Femur (tissue), 1 donor: ENCODE data around the gene DMRT1.
"Not testable (repeated sequence)": the region's sequence is repeated elsewhere in the genome, so short reads cannot be mapped to it uniquely, and the experiment has no call there.

Experiments used
- DNase-seq: peaks from one replicate; pipeline ENCODE4 v3.0.0-alpha.2; 2017

DMRT1 gene

DNA sequence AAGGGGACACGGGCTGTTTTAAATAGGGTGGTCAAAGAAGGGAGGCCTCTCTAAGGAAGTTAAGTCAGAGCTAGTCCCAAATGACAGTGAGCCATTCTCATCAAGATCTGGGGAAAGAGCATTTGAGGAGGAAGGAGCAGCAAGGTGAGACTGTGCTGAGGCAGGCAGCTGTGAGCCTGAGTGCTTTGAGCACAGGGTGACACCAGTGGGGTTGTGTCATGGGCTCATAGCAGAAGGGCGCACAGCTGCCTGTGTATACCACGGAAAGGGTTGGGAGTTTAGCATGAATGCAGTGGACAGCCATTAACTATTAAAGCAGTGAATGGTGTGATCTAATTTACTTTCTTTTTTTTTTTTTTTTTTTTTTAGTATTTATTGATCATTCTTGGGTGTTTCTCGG lies 19.2 kb downstream of the DMRT1 start:
- no peak for DNase-seq

DNA sequence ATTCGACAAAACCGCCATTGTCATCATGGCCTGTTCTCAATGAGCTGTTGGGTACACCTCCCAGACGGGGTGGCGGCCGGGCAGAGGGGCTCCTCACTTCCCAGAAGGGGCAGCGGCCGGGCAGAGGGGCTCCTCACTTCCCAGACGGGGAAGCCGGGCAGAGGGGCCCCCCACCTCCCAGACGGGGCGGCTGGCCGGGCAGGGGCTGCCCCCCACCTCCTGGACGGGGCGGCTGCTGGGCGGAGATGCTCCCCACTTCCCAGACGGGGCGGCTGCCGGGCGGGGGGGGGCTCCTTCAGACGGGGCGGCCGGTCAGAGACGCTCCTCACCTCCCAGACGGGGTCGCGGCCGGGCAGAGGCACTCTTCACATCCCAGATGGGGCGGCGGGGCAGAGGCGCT lies 20.0 kb downstream of the DMRT1 start:
- not testable (repeated sequence) for DNase-seq

DNA sequence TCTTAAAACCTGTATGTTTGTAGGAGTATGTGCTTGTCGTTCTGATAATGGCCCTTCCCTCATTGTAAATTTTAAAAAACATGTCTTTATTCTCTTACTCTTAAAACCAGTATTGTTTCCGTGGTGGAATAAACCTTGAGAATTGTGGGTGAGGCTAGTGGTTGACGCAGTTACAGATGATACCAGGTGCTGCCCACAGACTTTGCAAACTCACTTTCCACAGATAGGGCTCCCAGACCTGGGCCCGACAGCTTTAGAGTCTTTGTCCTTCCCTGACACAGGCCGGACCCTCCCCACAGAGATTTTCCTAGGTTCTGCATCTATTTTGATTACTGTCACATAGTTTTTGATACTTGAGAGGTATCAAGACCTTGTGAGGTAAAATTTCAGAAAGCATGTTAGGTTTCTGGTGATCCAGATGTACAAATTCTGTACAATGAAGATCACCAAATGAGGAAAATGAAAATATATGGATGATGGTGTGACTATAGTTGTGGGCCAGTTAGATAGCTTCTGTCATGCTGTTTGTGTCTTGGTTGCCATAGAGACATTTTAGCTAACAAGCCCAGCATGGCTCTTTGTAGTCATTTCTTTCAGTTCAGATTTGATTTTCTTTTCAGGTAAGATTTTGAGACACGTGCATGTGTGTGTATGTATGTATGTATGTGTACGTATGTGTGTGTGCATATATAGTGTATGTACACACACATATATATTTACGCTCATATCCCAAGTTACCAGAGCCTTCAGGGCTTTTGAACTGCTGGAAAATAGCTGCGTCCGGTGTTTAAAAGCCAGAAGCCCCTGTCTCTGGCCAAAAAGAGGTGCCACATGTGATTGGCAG lies 33.8 kb downstream of the DMRT1 start:
- DNase-seq = no peak

DNA sequence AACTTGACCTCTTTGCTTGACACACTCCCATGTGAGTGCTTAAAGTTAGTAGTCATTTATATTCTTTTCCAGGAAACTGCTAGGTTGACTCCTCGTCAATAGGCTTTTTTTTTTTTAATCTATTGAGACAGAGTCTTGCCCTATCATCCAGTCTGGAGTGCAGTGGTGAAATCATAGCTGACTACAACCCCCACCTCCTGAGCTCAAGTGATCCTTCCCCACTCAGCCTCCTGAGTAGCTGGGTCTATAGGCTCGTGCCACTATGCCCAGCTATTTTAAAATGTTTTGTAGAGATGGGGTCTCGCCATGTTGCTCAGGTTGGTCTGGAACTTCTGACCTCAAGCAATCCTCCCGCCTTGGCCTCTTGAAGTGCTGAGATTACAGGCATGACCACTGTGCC lies 34.9 kb downstream of the DMRT1 start:
- DNase-seq = no peak

DNA sequence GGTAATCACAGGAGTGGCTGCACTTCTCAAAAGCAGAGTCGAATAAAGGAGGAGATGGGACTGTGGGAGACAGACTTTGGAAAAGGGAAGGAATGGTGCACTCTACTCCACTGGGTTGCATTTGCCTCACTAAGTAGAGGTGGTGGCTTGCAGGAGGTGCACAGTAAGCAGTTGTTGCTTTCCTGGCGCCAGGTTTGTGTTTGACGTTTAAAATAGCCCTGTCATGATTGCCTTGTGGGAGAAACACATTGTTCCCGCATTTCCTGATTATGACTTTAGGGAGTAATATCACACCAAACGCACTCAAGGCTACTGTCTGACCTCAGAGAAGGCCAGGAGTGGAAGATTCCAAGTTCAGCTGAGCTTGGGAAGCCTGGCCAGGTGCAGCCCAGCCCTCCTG lies 36.7 kb downstream of the DMRT1 start:
- DNase-seq = no peak

DNA sequence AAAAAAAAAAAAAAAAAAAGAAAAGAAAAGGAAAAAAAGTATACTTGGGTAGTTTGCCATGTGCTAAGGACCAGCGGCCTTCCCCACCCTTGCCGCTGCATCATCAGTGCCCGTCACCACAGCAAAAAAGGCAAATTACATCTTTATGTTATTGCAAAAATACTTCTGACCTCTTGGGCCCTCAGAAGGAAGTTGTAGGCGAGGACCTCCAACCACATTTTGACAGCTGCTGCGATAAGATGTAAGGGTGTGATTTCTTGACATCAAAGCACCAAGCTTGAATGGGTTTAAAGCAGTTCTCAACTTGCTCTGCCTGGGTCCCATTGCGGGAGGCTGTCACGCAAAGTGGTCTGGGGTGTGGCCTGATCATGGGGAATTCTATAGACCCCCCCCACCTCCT lies 39.2 kb downstream of the DMRT1 start:
- no peak for DNase-seq

DNA sequence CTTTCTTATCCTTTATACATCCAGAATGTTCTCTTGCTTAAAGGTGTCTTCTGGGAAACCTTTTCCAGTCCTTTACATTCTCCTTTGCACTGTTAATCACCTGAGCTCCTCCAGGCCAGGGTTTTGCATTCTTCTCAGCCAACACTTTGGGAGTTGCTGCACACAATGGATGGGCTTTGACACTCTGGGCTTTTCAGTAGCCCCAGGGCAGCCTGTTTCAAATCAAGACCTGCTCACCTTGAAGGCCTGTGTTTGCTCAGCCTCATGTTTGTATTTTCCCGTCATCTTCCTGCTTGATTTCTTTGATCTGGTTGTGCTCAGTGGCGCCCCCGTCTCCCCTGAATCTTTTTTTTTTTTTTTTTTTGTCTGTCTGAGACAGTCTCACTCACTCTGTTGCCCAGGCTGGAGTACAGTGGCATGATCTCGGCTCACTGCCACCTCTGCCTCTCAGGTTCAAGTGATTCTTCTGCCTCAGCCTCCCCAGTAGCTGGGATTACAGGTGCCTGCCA lies 41.0 kb downstream of the DMRT1 start:
- no peak for DNase-seq

DNA sequence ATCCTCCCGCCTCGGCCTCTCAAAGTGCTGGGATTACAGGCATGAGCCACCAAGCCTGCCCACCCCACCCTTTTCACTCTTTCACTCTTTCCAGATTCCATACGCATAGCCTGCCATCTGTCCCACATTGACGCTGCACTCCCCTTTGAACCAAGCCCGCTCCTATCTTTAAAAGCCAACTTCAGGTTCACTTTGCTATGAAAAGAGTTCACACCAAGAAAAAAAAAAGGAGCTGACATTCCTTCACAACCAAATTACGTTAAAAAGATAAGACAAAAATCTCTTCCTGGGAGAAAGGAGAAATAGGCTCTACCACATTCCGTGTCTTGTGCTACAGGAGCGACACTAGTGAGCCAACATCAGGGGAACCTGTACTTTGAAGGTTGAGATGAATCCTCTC lies 41.5 kb downstream of the DMRT1 start:
- no peak for DNase-seq

DNA sequence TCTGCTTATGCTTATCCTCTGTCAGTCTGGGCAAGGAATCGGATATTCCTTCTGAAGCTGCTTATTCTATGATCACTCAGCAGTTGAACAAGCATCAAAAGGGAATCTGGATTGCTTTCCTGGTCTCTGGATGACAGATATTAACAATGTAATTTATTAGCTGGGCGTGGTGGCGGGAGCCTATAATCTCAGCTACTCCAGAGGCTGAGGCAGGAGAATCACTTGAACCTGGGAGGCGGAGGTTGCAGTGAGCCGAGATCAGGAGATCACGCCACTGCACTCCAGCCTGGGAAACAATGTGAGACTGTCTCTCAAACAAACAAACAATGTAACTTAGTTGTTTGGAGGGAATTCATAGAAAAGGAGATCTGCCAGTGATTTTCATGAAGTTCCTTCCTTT lies 45.4 kb downstream of the DMRT1 start:
- DNase-seq = no peak

DNA sequence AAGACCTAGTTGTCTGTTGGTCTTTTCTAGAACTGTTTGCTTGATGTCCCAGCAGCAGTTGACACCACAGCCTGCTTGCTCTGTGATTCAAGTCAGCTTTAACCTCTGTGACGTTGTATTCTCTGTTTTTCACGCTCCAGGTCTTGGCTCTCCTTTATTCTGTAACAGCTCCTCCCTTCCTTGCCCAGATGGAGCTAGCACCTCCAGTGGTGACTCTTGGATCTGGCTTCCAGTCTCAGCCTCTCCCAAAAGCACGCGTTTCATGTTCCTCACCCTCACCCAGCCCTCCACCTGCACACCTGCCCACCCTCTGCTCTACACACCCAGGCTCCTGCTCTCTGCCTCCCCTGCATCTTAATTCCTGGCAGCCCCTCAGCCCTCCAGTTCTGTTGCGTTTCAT lies 50.6 kb downstream of the DMRT1 start:
- DNase-seq = no peak

DNA sequence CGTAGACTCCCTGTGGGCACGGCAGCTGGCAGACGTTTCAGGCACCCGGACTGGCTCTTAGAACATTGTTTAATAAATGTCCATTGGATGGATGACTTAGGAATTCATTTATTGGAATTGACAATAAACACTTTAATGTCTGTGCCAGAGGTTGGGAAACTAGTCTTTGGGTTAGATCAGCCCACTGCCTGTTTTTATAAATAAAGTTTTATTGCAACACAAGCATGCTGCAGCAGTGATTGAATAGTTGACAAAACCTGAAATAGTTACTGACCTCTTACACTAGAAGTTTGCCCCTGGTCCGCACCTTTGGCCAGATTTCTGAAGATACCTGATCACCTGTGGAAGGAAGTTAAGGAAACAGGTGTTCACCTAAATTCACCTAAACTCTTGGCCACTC lies 51.6 kb downstream of the DMRT1 start:
- no peak for DNase-seq

DNA sequence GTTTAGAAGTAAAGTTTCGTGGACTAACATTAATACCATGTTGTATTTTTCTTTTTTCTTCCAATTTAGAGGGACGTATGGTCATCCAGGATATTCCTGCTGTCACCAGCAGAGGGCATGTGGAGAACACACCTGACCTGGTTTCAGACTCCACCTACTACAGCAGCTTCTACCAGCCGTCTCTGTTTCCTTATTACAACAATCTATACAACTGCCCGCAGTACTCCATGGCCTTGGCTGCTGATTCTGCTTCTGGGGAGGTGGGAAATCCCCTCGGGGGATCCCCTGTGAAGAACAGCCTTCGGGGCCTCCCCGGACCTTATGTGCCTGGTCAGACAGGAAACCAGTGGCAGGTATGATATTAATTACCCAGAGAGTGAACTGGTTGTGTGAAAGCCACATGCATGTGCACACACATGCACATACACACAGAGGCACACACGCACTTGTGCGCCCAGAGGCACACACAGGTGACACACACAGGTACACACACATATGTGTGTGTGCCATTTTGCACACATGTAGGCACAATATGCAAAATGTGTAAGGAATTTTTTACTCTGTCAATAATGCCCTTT lies 52.4 kb downstream of the DMRT1 start:
- DNase-seq = peak; percentile 51

DNA sequence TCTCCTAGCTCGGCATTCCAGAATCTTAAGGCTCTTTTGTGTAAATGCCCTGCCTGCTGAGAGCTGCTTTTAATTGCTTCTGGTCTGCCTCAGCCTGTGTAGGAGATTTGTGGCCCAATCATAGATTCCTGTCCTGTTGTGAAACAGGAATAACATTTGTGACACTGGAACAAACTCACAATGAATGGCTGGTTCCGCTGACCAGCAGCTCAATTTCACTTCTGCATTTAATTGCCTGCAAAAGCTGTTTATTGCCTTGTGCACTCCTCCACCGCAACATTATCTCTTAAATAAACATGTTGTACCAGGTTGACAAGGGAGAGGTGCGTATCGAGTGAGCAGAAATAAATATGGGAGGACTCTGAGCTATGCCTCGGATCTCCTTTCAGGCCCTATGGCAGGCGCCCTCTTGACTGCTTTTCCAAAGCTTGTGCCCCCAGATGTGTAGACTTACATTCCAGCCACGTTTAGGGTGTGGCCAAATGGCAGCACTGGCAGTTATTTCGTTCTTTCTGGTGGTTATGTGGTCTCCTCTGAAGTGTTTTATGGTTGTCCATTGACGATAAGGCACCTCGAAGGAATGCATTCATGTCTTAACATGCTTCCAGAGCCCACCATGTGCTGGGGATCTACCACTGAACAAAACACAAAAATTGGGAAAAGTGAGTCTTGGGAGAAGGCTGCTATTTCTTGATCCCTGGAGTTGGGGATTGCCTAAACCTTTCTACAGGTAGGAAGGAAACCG lies 58.1 kb downstream of the DMRT1 start:
- DNase-seq = no peak

DNA sequence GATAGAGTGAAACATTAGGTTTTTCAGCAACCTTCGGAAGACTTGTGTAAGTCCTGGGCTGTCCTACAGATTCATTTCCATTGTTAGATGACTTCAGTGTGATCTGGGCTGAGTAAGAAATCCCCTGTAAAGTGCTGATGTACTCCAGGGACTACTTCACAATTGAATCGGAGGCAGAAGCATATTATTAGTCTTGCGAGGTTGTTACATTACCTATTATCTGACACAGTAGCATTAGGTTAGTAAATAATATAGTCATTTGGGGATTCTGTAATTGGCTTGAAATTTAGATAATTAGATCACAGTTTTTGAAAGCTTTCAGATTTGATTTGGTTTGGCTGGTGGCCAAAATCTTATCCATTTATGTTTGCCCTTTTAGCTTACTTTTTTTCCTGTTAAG lies 62.4 kb downstream of the DMRT1 start:
- DNase-seq = no peak

DNA sequence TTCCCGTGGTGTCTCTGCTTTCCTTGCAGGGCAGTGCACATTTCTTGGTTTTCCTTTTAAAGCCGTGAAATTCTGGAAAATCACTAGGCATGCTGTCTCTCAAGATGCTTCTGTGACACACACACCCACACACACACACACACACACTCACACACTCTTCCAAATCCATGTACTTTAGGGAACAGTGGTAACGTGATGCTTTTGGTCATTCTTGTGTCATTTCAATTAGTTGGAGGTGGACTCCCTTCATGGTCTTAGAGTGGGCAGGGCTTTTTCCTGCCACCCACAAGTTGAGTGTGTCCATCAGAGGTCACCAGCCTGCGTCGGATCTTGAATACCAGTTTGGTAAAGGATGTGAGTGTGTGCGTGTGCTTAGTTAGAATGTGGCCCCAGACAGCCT lies 64.4 kb downstream of the DMRT1 start:
- no peak for DNase-seq

DNA sequence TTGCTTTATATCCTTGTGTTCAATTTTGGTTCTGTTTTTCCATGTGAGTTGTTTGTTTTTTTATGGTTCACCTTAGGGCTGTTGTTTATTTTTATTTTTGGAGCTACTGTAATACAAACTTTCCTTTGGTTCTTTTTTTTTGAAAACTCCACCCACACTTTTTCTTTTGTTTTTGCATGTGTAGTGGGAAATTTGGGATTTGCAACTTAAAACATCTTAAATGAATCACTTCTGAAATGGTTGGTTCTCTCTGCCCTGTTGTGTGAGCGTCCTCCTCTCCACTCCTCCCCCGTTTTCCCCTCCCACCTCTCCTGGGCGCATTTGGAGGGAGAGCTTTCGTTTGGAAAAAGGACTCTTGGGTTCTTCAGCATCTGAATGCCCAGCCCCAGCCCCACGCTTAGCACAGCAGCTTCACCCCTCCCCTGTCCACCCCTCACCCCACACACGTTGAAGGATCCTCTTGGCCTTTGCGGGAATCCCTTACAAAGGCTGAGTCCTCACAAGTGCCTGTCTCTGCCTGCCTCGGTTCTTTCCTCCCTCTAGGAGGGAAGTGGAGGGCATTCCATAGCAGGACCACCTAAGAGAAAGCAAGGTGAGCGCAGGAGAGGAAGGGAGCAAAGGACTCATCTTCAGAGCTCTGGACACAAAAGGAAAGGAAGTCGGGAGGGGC lies 67.2 kb downstream of the DMRT1 start:
- no peak for DNase-seq

DNA sequence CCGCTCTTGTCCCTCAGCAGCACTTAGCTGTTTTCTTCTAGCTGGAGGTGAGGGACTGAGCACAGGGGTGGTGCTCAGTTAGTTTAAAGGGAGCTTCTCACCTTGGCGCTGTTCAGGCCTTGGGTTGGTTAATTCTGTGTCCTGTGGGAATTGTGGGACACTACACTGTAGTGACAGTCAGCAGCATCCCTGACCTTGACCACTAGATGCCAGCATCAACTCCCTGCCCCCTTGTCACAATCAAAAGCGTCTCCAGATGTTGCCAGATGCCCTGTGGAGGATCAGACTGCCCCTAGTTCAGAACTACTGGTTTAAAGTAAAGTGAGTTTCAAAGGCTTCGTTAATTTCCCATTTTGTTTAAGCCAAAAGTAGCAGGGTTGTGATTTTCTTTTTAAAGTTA lies 69.5 kb downstream of the DMRT1 start:
- DNase-seq = no peak

DNA sequence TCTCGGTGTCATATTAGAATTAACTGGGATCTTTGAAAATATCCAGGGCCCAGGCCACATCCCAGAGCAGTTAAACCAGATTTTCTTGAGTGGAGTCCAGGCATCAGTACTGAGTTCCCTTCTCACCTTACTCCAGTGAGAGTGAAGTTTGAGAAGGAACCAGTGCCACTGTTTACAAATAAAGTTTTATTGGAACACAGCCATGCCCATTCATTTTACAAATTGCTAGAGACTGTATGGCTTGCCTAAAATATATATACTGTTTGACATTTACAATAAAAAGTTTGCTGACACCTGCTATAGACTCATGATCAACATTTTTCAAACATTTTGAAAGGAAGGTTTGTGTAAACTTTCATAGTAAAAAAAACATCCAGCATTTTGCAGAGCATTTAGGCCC lies 71.3 kb downstream of the DMRT1 start:
- DNase-seq = no peak

DNA sequence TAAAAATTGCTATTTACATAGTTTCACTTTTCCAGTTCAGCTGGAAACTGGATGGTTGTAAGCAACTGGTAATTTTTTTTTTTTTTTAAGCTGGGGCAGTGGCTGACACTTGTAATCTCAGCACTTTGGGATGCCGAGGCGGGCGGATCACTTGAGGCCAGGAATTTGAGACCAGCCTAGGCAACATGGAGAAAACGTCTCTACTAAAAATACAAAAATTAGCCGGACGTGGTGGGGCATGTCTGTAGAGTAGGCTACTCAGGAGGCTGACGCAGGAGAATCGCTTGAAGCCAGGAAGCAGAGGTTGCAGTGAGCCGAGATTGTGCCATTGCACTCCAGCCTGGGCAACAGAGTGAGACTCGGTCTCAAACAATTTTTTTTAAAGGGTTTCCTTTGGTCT lies 72.0 kb downstream of the DMRT1 start:
- DNase-seq = not testable (repeated sequence)

DNA sequence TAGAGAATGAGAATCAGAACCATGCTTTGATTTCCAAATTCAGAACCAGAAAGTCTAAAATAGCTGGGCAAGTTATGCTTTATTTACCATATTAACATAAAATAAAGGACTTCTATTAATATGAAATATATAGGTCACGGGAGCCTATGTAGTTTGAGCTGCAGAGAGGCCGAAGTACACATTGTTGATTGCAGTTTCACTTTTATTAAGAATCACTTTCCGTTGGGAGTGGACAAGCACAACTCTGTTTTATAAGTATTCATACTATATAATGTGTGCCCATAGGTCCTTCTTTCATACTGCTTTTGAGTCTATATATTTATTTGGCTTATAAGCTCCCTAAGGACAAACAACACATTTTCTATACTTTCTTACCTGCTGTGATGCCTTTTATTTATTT lies 76.2 kb downstream of the DMRT1 start:
- no peak for DNase-seq

DNA sequence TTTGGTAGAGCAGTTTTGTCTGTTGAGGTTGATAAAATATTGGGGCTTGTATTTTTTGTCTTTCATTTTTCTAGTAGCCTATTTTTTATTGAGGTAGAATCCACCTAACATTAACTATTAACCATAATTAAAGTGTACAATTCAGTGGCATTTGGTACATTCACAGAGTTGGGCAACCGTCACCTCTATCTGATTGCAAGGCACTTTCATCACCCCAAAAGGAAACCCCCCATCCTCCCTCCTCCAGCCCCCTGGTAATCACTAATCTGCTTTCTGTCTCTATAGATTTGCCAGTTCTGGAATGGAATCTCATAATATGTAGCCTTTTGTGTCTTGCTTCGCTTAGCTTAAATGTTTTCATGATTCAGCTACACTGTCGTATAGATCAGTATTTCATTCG lies 79.4 kb downstream of the DMRT1 start:
- DNase-seq = no peak

DNA sequence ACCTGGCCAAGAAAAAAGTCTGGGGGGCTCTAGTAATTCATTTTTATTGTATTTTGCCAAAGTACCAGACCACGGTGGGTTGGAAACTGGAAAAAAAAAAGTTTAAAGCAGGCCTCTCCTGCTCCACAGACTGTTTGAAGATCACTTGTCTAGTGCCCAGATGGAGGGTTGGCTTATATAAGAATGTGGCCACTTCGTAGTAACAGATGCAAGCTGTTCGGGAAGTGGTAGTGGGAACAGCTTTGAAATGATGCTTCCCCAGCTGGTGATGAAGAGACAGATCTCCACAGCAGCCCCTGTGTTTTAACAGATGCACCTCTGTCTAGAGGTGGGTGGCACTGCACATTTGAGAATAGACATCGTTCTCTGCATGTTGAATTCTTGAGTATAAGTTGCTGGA lies 80.7 kb downstream of the DMRT1 start:
- DNase-seq = no peak

DNA sequence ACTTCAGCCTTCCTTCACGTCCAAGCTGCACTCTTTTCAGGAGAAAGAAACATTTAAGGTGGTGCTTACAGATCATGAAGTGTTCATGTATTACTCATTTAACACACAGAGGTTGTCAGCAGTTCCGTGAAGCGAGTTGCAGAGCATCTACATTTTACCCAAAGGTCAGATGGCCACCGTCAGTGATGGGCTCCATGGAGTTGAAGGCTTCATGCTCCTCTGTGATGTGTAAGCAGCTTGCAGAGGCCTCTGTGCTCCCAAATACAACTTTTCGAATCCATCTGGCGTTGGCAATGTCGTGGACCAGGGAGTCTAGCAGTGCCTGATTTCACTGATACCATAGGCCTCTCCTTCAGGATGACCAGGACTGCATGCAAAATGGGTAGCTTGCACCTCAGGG lies 81.2 kb downstream of the DMRT1 start:
- no peak for DNase-seq
